A172 (cell line): ENCODE results near the gene HSPA12A. TPM values are rescaled to one million over a fixed set of nuclear protein-coding genes. Genes with fewer than 3 reads are reported as not detected.

Experiments
- DNase-seq: peaks from one replicate; pipeline ENCODE4 v3.0.0-alpha.2; 2015; ENCODE audit warnings: low spot score
- total RNA-seq: library from RNA; depleted of rRNA; stranded (reverse); fragments of >200 nt; shearing (Covaris generic); gene quantifications from 2 replicates; pipeline ENCODE4 v1.2.3, GENCODE V29; 2014

Gene HSPA12A
- total RNA-seq, 1 experiment from 2014 or later, result 12.1 TPM

DNA sequence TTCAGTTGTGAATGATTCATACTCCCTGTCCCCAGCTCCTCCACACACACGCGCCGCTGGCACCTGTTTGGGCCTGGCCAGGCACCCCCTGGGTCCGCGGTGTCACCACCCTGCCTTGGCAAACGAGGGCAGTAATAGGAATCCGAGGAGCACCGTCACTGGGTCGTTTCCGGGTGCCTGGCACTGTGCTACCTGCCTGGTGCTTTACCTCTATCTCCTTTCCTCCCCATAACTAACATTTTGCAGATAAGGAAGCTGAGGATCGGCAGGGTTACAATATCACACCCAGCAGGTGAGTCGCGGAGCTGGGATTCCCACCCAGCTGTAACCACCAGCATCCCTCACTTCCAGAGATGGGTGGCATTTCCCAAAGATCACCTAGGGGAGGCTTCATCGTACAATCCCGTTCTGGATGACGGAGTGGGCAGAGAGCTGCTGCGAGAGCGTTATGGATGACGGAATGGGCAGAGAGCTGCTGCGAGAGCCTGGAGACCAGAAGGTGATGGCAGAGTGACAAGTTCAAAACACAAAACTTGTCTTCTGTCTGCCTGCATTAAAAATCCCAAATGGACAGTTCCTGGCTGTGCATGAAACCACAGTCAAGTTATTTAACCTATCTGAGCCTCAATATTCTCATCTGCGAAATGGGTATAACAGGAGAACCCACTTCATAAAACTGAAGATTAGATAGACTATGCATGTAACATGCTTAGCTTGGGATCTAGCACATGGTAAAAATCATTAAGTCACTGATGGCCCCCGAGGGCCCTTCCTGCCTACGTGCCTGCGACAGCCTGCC is 1.1 kb upstream of the HSPA12A start:
- no peak for DNase-seq

DNA sequence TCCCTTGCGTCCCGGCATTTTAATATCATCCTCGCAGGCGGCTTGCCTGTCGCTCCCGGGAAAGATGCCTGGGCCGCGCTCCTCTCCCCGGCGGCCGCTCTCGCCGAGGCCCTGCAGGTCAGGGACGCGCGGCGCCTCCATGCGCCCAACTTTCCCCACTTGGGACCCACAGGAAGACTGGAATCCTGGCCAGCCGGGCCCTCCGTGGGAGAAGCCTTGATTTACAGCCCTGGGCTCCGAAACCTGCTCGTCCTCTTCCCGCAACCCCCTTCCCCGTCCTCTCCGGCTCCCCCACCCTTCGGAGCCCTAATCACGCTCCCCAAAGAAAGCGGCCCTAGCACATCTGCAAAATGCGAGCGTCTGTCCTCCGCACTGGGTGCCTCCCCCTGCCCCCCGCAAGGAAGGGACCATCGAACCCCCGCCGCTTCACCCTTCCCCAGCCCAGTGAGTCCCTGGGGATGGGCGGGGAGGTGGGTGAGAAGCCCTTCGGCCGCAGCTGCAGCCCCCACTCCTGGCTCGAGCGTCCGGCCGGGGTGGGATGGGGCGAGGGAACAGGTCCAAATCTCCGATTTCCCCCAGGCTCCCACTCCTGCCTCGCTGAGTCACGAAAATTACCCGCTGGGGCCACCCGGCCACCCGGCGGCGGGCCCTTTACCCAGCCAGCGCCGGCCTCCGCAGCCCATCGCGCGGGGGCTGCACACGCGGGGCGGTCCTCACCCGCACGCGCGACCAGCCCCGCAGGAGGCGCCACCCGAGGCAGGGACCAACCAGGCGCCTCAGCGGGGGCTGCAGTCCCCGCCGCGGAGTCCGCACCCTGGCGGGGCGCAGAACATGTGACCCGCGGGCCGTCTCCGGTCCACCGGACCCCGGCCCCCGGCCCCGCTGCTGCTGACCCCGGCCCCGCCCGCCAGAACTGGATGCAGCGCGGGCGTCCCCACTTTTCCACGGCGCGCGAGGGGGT is 695 bp downstream of the HSPA12A start:
- no peak for DNase-seq

DNA sequence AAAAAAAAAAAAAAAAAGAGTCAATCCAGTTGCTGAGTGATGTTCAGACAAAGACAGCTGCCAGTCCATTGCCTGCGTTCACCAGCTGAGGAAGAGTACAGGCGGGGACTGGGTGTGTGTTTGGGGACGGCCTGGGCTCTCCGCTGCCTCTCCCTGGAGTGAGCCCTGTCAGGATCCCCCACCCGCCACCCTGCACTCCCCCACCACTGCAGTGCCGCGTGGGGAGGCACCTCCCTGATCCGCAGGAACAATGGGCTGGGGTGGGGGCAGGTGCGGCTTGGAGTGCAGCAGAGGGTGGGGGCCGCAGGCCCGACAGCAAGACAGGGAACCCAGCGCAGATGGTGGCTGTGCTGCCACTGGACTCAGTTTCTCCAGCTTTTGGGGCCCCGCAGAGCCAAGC is 1.4 kb downstream of the HSPA12A start:
- DNase-seq, result no peak

DNA sequence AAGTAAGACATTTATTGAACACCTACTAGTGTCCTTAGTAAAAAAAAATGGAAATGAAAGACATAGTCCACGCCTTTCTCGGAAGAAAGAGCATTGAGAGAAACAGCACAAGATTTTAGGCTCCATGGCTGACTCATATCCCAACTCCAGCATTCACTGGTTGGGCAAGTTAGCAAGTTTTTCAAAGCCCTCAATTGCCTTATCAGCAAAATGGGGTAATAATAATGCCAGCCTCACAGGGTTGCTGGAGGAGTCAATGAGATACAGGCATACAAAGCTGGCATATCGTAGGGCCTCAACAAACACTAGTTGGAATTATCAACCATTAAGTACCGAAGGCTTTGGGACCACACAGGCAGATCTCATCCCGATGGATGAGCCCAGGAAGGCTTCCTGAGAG is 4.0 kb downstream of the HSPA12A start:
- no peak for DNase-seq

DNA sequence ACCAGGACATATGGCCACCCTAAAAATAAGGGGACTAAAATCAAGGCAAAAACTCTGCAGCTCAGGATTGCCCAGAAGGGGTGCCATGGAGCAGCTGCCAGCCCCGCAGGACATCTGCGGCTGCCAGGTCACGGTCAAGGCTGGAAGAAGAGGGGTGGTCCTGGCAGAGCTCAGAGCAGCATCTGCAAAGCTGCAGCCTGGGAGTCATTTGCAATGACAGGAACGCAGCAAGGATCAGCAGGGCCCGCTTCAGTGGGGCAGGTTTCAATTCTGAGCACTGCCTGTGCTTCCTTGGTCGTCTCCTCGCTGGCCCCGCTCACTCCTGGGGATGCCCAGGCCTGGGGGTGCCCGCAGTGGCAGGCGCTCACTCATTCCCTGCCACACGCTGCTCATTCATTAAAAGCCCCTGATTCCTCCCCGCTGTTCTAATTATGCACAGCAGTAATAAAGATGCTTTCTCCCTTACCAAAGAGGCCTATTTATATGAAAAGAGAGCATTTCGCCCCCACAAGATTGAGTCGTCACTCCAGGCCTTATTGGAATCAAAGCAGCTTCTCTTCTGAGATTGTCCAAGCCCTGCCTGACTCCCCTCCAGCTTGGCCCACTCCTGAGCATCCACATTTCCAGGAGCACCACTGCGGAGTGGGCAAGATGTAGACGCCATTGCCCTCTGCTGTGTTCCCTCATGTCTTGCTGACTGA is 4.6 kb downstream of the HSPA12A start:
- DNase-seq, result no peak

DNA sequence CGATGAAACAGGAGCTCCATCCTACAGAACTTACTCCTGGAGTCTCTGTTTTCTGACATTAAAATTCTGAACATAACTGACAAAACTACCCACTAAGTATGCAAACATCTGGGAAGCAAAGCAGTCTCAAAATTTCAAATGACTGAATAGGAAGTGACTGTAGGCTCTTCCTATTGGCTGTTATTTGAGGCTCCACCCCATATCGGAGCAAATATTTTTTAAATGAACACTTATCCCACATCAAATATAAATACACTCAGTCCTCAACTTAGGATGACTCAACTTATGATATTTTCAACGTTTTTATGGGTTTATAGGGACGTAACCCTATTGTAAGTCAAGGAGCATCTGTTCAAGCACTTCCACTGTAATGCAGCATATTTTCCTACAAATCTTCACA is 8.8 kb downstream of the HSPA12A start:
- no peak for DNase-seq

DNA sequence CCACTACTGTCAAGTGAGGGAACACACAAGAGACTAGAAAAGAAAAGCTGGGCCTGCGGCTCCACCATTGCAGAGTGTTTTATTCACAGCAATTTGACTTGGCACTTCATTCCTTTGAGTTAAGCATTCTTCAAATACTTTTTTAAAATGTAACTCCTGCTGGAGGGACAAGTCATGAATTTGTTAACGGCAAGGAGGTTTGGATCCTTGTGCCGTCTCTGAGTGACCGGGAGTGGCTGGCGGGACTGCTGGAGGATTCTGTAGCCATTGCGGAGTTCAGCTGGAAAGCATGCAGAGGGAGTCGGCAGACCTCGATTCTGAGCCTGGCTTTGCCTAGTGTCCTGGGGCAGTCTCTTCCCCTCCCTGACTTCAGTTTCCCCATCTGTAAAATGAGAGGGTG is 9.8 kb downstream of the HSPA12A start:
- DNase-seq, result no peak

DNA sequence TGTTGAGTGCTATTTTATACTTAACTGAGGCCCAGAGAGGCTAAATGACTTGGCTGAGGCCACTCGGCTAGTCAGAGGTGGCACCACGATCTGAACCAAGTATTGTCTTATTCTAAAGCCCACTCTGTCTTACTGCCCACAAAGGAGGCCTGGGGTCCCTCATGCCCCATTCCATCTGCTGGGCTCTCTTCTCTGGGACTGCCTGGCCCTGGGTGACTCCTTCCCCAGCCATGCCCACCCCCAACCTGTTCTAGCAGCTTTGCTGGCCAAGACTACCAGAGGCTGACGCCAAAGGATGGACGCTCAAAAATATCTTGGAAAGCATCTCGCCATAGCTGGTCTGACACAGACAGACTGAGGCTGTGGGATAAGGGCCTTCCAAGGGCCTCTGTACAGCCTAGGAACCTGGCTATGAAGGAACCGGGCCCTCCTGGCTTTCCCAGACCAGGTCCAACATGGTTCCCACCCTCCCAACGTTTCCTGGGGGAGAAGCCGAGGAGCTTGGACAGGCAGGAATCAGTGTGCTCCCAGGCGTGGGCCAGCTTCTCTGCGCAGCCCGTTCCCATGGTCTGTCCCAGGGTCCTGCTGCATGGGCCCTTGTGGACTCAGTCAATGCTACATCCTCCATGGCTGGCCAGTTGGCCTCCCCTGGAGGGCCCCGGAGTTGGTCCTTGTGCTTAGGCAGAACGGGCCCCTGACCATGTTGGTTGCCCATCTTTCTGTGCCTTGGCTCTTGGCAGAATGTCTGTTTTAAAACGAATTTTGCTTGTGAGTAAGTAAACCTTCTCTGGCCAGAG is 11.7 kb downstream of the HSPA12A start:
- DNase-seq, result no peak

GRCh38 chr10:116729243-116729642 is 13.1 kb downstream of the HSPA12A start:
- no peak for DNase-seq

GRCh38 chr10:116728526-116729096 is 13.8 kb downstream of the HSPA12A start:
- peak; percentile 55 for DNase-seq

DNA sequence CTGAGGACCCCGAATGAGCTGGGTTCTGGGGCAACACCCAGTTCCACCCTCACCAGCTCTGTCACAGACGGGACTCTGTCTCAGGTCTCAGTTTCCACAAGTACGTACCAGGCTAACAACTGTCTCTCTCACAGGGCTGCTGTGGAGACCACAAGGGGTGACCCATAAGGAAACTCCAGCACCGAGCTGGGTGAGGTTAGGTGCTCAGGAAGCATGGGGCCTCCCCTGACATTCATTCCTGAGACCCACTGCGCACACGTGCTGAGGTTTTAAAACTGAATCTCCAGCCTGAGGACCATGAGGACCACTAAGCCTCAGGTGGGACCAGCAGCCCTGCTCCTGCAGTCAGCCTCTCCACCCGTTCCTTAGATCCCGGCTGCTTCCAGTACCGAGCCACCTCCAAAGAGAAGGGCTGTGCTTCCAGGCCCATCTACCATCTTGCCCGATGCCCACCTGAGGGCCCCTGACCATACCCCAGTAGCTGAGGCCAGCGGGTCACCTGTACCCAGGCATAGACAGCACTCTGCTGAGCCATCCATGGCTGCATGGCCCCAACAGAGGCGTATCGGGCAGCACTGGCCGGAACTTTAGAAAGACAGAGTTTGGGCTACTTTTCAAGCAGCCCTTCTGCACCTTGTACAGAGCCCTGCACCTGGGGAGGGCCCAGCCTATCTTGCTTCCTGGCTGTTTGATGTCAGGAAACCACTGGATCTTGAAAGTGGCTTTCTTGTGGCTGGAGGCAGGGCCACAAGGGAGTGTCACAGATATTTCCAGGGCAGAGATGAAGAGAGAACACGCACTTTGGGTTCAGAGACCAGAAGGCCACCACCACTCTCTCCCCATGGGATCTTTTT is 18.7 kb downstream of the HSPA12A start:
- no peak for DNase-seq

DNA sequence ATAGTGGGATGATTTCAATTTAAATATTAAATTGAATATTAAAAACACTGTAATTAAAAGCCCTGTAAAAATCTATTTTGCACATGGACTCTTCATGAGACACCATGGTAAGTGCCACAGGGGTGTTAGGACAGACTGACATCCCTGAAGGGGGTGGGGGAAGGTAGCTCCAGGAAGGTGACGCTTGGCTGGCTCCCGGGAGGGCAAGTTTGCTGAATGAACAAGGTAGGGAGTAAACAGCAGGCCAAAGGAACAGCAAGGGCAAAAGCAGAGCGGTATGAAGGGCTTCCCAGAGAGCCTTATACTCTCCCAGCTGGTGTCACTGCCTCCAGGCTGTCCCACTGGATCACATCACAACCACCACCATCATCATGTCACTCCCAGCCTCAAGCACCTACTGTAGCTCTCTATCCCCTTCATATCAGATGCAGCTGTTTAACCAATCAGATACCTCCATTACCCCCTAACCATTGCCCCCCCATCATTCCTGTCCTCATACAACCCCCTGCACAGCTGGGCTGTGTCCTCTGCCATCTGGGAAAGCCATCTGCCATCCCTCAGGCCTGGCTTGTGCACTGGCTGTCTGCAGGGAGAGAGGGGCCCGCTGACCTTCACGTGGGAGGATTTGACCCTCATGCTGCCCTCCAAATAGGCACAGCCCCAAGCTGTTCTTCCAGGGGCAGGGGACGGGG is 19.5 kb downstream of the HSPA12A start:
- no peak for DNase-seq

- peak; percentile 53 for DNase-seq
Observed at GRCh38 chr10:116721547-116722392, 20.6 kb downstream of the HSPA12A start.

- DNase-seq, result no peak
Observed at GRCh38 chr10:116720668-116721546, 21.5 kb downstream of the HSPA12A start.

GRCh38 chr10:116720241-116720643 is 22.1 kb downstream of the HSPA12A start:
- peak; percentile 13 for DNase-seq

DNA sequence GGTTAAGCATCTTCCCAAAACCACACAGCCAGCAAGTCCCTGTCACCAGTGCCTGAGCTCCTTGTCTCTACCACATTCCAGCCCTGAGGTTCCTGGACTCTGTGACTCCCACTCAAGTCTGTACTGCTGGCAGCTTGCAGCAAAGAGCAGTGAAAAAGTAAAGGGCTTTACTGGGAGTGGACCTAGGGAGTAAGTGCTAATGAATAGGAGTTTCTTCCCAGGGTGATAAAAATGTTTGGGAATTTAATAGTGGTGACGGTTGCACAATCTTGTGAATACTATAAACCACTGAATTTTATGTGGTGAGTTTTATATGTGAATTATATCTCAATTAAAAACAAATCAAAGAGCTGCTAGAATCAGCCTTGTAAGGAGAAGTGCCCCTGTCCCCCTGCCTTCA is 22.6 kb downstream of the HSPA12A start:
- no peak for DNase-seq

- DNase-seq, result no peak
Observed at GRCh38 chr10:116718058-116718457, 24.3 kb downstream of the HSPA12A start.
